ENCODE results near the gene STXBP6. TPM values are rescaled to one million over a fixed set of nuclear protein-coding genes. Genes with fewer than 3 reads are reported as not detected.

Gene STXBP6
- total RNA-seq, 1 donor from 2014 or later: 0.51 TPM

DNA sequence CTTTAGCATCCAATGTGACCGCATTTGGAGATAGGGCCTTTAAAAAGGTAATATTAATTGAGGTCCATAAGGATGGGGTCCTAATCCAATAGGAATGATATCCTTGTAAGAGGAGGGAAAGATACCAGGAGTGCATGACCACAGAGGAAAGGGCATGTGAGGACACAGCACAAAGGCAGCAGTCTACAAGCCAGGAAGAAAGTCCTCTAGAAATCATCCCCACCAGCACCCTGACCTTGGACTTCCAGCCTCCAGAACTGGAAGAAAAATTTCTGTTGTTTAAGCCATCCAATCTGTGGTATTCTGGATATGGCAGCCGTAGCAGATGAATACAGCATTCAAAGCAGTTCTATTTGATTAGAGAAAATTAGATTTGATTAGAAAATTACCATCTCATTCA is 145.4 kb downstream of the STXBP6 start:
- no peak overlapping the region for H3K4me3 Mint-ChIP-seq (ENCODE audit: unreplicated experiment)
- TF ChIP-seq, protein P1, sequence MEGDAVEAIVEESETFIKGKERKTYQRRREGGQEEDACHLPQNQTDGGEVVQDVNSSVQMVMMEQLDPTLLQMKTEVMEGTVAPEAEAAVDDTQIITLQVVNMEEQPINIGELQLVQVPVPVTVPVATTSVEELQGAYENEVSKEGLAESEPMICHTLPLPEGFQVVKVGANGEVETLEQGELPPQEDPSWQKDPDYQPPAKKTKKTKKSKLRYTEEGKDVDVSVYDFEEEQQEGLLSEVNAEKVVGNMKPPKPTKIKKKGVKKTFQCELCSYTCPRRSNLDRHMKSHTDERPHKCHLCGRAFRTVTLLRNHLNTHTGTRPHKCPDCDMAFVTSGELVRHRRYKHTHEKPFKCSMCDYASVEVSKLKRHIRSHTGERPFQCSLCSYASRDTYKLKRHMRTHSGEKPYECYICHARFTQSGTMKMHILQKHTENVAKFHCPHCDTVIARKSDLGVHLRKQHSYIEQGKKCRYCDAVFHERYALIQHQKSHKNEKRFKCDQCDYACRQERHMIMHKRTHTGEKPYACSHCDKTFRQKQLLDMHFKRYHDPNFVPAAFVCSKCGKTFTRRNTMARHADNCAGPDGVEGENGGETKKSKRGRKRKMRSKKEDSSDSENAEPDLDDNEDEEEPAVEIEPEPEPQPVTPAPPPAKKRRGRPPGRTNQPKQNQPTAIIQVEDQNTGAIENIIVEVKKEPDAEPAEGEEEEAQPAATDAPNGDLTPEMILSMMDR (IDR thresholded peaks at IDR 0.05; ENCODE audit: unreplicated experiment): no peak
- H3K27me3 Mint-ChIP-seq (ENCODE audit: unreplicated experiment): peaks cover 2% of the 10 kb centered on the region
- H3K36me3 Mint-ChIP-seq (ENCODE audit: low read depth, unreplicated experiment): no peaks in the 10 kb centered on the region
- peaks cover 3% of the 10 kb centered on the region for H3K4me1 Mint-ChIP-seq (ENCODE audit: unreplicated experiment)
- DNase-seq (ENCODE audit: low spot score): no peak
- H3K9me3 Mint-ChIP-seq (ENCODE audit: unreplicated experiment): no peaks in the 10 kb centered on the region
- H3K27ac Mint-ChIP-seq (ENCODE audit: unreplicated experiment): no peak overlapping the region

DNA sequence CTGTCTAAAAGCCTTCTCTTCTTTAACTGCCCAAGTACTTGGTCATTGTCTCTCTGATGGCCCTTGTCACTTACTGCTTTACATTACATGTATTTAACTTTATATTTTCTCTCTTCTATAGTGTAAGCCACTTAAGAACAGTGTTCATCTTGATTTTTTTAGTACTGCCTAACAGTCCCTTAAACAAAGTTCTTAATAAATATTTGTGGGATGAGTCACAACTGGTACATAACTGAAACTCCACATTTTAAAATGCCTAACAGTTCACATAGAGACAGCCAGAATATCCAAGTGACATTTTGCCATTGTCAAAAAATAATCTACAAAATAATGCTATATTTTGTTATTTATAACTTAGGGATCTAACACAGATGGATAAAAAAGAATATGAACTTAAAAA is 146.6 kb downstream of the STXBP6 start:
- Mint-ChIP-seq H3K36me3 (ENCODE audit: low read depth, unreplicated experiment) (no peaks in the 10 kb centered on the region), H3K27me3 (ENCODE audit: unreplicated experiment) (no peaks in the 10 kb centered on the region), H3K9me3 (ENCODE audit: unreplicated experiment) (no peaks in the 10 kb centered on the region), H3K27ac (ENCODE audit: unreplicated experiment) (no peak overlapping the region), H3K4me1 (ENCODE audit: unreplicated experiment) (peaks cover 3% of the 10 kb centered on the region), H3K4me3 (ENCODE audit: unreplicated experiment) (no peak overlapping the region)
- TF ChIP-seq, protein P1 (IDR thresholded peaks at IDR 0.05; ENCODE audit: unreplicated experiment): no peak
- DNase-seq (ENCODE audit: low spot score): no peak

DNA sequence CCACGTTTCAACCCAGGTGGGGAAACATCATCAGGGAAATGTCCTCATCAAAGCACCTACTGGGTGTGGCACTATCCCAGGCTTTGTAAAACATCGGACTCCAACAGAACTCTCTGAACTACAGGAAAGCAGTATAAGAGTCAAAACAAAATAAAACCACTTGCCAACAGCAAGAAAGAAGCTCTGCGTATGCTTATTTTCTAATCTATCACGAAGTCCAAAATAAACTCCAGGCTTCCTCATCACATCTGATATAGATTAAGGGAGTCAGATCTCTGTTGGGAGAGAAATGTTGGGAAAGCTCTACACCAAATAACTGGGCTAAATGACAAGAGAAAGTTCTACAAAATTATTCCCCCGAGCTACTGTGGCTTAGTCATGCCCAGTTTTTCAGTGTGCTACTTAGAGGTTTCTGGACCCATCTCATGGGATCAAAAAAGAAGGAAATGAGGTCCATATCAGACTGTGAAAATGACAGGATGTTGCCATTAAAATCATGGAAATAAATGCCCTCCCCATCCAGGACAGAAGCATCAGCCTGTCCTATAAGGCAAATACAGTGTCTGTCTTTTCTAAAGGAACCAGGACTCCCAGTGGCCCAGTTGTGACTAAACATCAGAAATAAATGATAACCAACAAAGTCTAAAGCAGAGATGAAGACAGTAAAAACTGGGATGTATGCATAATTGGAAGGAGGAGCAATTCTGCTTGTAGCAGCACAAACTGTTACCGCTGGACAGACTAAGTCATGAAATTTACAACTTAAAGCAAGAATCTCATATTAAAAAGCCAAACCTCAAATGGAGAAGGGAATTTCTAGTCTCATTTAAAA is 149.5 kb downstream of the STXBP6 start:
- H3K27me3 Mint-ChIP-seq (ENCODE audit: unreplicated experiment): no peaks in the 10 kb centered on the region
- no peaks in the 10 kb centered on the region for H3K9me3 Mint-ChIP-seq (ENCODE audit: unreplicated experiment)
- no peak overlapping the region for H3K27ac Mint-ChIP-seq (ENCODE audit: unreplicated experiment)
- no peak overlapping the region for H3K4me3 Mint-ChIP-seq (ENCODE audit: unreplicated experiment)
- no peaks in the 10 kb centered on the region for H3K36me3 Mint-ChIP-seq (ENCODE audit: low read depth, unreplicated experiment)
- peaks cover 3% of the 10 kb centered on the region for H3K4me1 Mint-ChIP-seq (ENCODE audit: unreplicated experiment)
- DNase-seq (ENCODE audit: low spot score): no peak
- TF ChIP-seq, protein P1 (IDR thresholded peaks at IDR 0.05; ENCODE audit: unreplicated experiment): no peak

DNA sequence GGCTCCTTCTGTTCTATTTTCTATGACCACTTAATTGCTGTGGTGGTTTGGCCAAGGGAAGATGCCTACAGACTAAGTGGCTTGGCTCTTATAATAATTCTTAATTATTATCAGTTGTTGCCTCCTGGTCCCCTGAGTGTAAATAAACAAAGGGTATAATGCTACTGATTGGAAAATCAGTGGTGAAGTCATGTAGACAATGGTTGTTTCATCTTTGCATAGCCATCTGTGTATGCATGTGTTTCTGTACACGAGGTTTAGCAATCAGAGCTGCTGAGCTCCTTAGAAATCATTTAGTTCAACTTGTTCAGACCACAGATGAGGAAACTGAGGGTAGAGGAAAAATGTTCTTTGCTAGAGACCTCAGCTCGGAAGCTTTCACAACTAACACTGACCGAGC is 152.2 kb downstream of the STXBP6 start:
- no peaks in the 10 kb centered on the region for H3K27me3 Mint-ChIP-seq (ENCODE audit: unreplicated experiment)
- H3K4me1 Mint-ChIP-seq (ENCODE audit: unreplicated experiment): peaks cover 8% of the 10 kb centered on the region
- no peaks in the 10 kb centered on the region for H3K9me3 Mint-ChIP-seq (ENCODE audit: unreplicated experiment)
- no peak for DNase-seq (ENCODE audit: low spot score)
- H3K36me3 Mint-ChIP-seq (ENCODE audit: low read depth, unreplicated experiment): no peaks in the 10 kb centered on the region
- no peak overlapping the region for H3K27ac Mint-ChIP-seq (ENCODE audit: unreplicated experiment)
- TF ChIP-seq, protein P1 (IDR thresholded peaks at IDR 0.05; ENCODE audit: unreplicated experiment): no peak
- no peak overlapping the region for H3K4me3 Mint-ChIP-seq (ENCODE audit: unreplicated experiment)

DNA sequence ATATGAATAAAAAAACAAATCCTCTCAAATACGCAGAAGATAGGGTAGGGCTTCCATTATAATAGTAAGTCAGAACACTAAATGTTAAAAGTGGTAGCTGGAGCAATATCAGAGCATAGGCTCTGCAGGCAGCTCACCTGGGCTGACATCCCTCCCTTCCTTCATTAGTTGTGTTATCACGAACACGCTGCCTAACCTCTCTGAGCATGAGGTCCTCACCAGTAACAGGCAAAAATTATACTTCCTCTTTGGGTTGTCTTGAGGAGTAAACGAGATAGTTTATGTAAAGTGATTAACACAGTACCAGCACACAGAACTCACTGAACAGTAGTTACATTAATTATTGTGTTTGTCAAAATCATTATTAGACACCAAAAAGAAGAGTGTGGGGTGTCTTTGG is 154.3 kb downstream of the STXBP6 start:
- TF ChIP-seq, protein P1 (IDR thresholded peaks at IDR 0.05; ENCODE audit: unreplicated experiment): no peak
- DNase-seq (ENCODE audit: low spot score): no peak
- peaks cover 7% of the 10 kb centered on the region for H3K4me1 Mint-ChIP-seq (ENCODE audit: unreplicated experiment)
- H3K36me3 Mint-ChIP-seq (ENCODE audit: low read depth, unreplicated experiment): no peaks in the 10 kb centered on the region
- no peak overlapping the region for H3K4me3 Mint-ChIP-seq (ENCODE audit: unreplicated experiment)
- no peak overlapping the region for H3K27ac Mint-ChIP-seq (ENCODE audit: unreplicated experiment)
- no peaks in the 10 kb centered on the region for H3K9me3 Mint-ChIP-seq (ENCODE audit: unreplicated experiment)
- peaks cover 2% of the 10 kb centered on the region for H3K27me3 Mint-ChIP-seq (ENCODE audit: unreplicated experiment)

All from endothelial cell (in vitro differentiated cells).